HepG2 (cell line): ENCODE measurements around the gene CEACAM18. TPM values are rescaled to one million over a fixed set of nuclear protein-coding genes. Genes with fewer than 3 reads are reported as not detected.

Source experiments
- ATAC-seq: fragments of 200-7000 bp; cut with Tn5 transposase; 3 replicates; pipeline ENCODE4 v1.9.1; 2020; ENCODE audit warnings: mild to moderate bottlenecking, moderate library complexity
- BruUV-seq: library from RNA; stranded (reverse); fragments of 400-500 nt; replicated peaks from 2 replicates; lab custom pipeline; 2021; lab: Mats Ljungman, UMichigan
- CTCF ChIA-PET: fragments of 300-600 bp; formaldehyde crosslinking; extraction: SDS; loops from one replicate; lab custom pipeline; 2021; ENCODE audit warnings: low total read pairs, inconsistent platforms, low intra/inter-chr PET ratio; lab: Yijun Ruan, JAX
- POLR2A ChIA-PET: fragments of 350-600 bp; sonication (Branson Sonifier 250); formaldehyde crosslinking; loops from one replicate; lab custom pipeline; 2020; ENCODE audit warnings: antibody characterized with exemption, inconsistent platforms; lab: Yijun Ruan, JAX
- DNase-seq: peaks from one replicate; pipeline ENCODE4 v3.0.0-alpha.2; 2015; ENCODE audit warnings: low spot score
- FAIRE-seq: peaks from 3 replicates; lab custom pipeline; 2011; peaks lifted over from hg19 to GRCh38; lab: Jason Lieb, UNC
- H2AFZ ChIP-seq: one replicate; pipeline ENCODE4 v1.6.1; 2011; ENCODE audit warnings: low read length, inconsistent platforms
- H3K27ac ChIP-seq: fragments of 300-600 bp; 3 replicates; pipeline ENCODE4 v1.8.0; 2011; ENCODE audit warnings: mixed run types, mild to moderate bottlenecking, mixed read lengths, low read length, inconsistent platforms; ENCODE audit not compliant: insufficient read depth; ENCODE audit errors: extremely low read length
- H3K27me3 ChIP-seq, 2 experiments: fragments of 200-600 bp in 1 of 2; 2 replicates in 1 of 2; 3 replicates in 1 of 2; pipeline versions ENCODE4 v1.6.0 to v1.8.0; 2011; ENCODE audit warnings: low read length in 2 of 2, mild to moderate bottlenecking in 2 of 2, moderate library complexity in 2 of 2, inconsistent platforms in 1 of 2; ENCODE audit not compliant: insufficient read depth in 2 of 2, control insufficient read depth in 1 of 2
- H3K36me3 ChIP-seq, 2 experiments: fragments of 200-600 bp in 1 of 2; replicated peaks in 1 of 2; 2 replicates in 1 of 2; 3 replicates in 1 of 2; pipeline versions ENCODE4 v1.5.1 to v1.8.0; 2011; ENCODE audit warnings: low read length in 2 of 2, inconsistent platforms in 1 of 2; ENCODE audit not compliant: insufficient read depth in 2 of 2, control insufficient read depth in 1 of 2
- H3K4me1 ChIP-seq: 2 replicates; pipeline ENCODE4 v1.5.1; 2012; ENCODE audit warnings: low read length, inconsistent platforms; ENCODE audit not compliant: insufficient read depth
- H3K4me2 ChIP-seq: 2 replicates; pipeline ENCODE4 v1.6.0; 2011; ENCODE audit warnings: low read depth, low read length, inconsistent platforms
- H3K4me3 ChIP-seq, 3 experiments: fragments of 200-600 bp in 1 of 3; sonication (generic), shearing (Covaris generic) in 1 of 3; replicated peaks in 1 of 3; 2 replicates each; pipeline ENCODE4 v1.5.1; 2011 to 2016; ENCODE audit warnings: low read length in 3 of 3, inconsistent platforms in 2 of 3, low read depth in 2 of 3, mild to moderate bottlenecking in 2 of 3, control low read depth in 1 of 3, mixed read lengths in 1 of 3; ENCODE audit not compliant: insufficient read depth in 1 of 3
- H3K79me2 ChIP-seq: one replicate; pipeline ENCODE4 v1.6.1; 2011; ENCODE audit warnings: low read length, inconsistent platforms; ENCODE audit not compliant: insufficient read depth
- H3K9ac ChIP-seq: 2 replicates; pipeline ENCODE4 v1.6.0; 2011; ENCODE audit warnings: mild to moderate bottlenecking, low read depth, low read length, inconsistent platforms; ENCODE audit not compliant: insufficient read depth
- H3K9me3 ChIP-seq: 2 replicates; pipeline ENCODE4 v1.5.1; 2012; ENCODE audit warnings: mild to moderate bottlenecking, low read length
- H4K20me1 ChIP-seq: 2 replicates; pipeline ENCODE4 v1.6.0; 2011; ENCODE audit warnings: inconsistent platforms, mild to moderate bottlenecking, low read length, moderate library complexity; ENCODE audit not compliant: insufficient read depth
- EEA1 ChIP-seq: sonication (generic); formaldehyde crosslinking; IDR thresholded peaks from 2 replicates; pipeline ENCODE4 v1.5.1; 2020; ENCODE audit warnings: mild to moderate bottlenecking, missing genetic modification reagents, borderline replicate concordance
- FIP1L1 ChIP-seq: fragments of 200-400 bp; formaldehyde crosslinking; IDR thresholded peaks from 2 replicates; pipeline ENCODE4 v1.6.1; 2018; ENCODE audit warnings: low read depth, mild to moderate bottlenecking, low read length, moderate library complexity, borderline replicate concordance; ENCODE audit not compliant: insufficient read depth
- FOXK2 ChIP-seq: fragments of 450-650 bp; IDR thresholded peaks from 2 replicates; pipeline ENCODE4 v1.6.1; 2016
- KLF11 ChIP-seq: IDR thresholded peaks from 2 replicates; pipeline ENCODE4 v1.6.1; 2016; ENCODE audit warnings: missing compliant biosample characterization
- MXD4 ChIP-seq: IDR thresholded peaks from 2 replicates; pipeline ENCODE4 v1.6.1; 2016; ENCODE audit warnings: mild to moderate bottlenecking, missing biosample characterization, missing genetic modification reagents
- ZNF232 ChIP-seq: sonication (generic); formaldehyde crosslinking; IDR thresholded peaks from 2 replicates; pipeline ENCODE4 v1.4.0; 2020; ENCODE audit warnings: missing genetic modification reagents, borderline replicate concordance
- ZNF33A ChIP-seq: sonication (generic); formaldehyde crosslinking; IDR thresholded peaks from 2 replicates; pipeline ENCODE4 v1.5.1; 2020; ENCODE audit warnings: missing genetic modification reagents, mild to moderate bottlenecking, moderate library complexity, borderline replicate concordance
- ZSCAN29 ChIP-seq: sonication (generic); formaldehyde crosslinking; conservative IDR thresholded peaks from 2 replicates; pipeline ENCODE4 v1.4.0; 2020; ENCODE audit warnings: mild to moderate bottlenecking, missing genetic modification reagents
- ZSCAN30 ChIP-seq: sonication (generic); formaldehyde crosslinking; IDR thresholded peaks from 2 replicates; pipeline ENCODE4 v1.5.0; 2020; ENCODE audit warnings: mild to moderate bottlenecking, missing genetic modification reagents
- WGBS: methylation state at CpG from one replicate; pipeline ENCODE4 v1.1.6; 2017; ENCODE audit warnings: low lambda C conversion rate; 5-methylcytosine and 5-hydroxymethylcytosine counted together
- in situ Hi-C: cut with HindIII; loops from 2 replicates; pipeline ENCODE4 v1.10.0; 2017; ENCODE audit warnings: low pct_unique_long_range_greater_than_20kb; ENCODE audit not compliant: extremely low pct_ligation_motif_present
- intact Hi-C: fragments of 100-400 bp; cut with micrococcal nuclease; formaldehyde crosslinking; loops from one replicate; pipeline ENCODE4 v1.10.0; 2022; ENCODE audit not compliant: unreplicated experiment
- polyA plus RNA-seq, 8 experiments: library from polyadenylated mRNA; depleted of rRNA in 3 of 8; stranded (reverse) in 7 of 8; unstranded in 1 of 8; fragments of >200 nt; fragmentation: Illumina TruSeq in 4 of 8; extraction: Trizol in 4 of 8; gene quantifications; 2 replicates each; pipeline versions ENCODE4 v1.2.1 to v1.2.3, GENCODE V29; 2011 to 2016; ENCODE audit warnings: low read depth in 4 of 8, missing spikeins in 1 of 8, mixed read lengths in 1 of 8; ENCODE audit not compliant: insufficient read depth in 1 of 8
- total RNA-seq, 5 experiments: library from RNA; depleted of rRNA; stranded (reverse); fragments of >200 nt; fragmentation: Illumina TruSeq; extraction: Trizol; gene quantifications; 2 replicates each; pipeline ENCODE4 v1.2.3, GENCODE V29; 2016; ENCODE audit warnings: low read depth in 1 of 5
- TF ChIP-seq, protein P1 (sequence below): sonication (generic); formaldehyde crosslinking; IDR thresholded peaks from 2 replicates; pipeline ENCODE4 v1.8.1; 2023; ENCODE audit warnings: mild to moderate bottlenecking, inconsistent platforms, moderate library complexity, missing genetic modification reagents, borderline replicate concordance
- TF ChIP-seq, protein P2 (sequence below): sonication (generic); formaldehyde crosslinking; IDR thresholded peaks from 2 replicates; pipeline ENCODE4 v1.8.0; 2022; ENCODE audit warnings: mild to moderate bottlenecking, missing genetic modification reagents, moderate library complexity

The CEACAM18 gene
- total and polyA plus RNA-seq, 2 of the 13 experiments (the other 11 are each of a cell fraction or from before 2014, with no cell fraction given) = not detected

GRCh38 chr19:51503286-51503817, 25.0 kb downstream of the CEACAM18 start:
- no peak for DNase-seq
- CTCF ChIA-PET = no interaction called here
- intact Hi-C loops = no loop called here
- no peak overlapping the region for H3K4me2 ChIP-seq
- H4K20me1 ChIP-seq = no peaks in the 10 kb centered on the region
- 12% methylated on average over 5 of the region's 5 CpGs for WGBS
- no peaks in the 10 kb centered on the region for H3K36me3 ChIP-seq
- no peaks in the 10 kb centered on the region for H3K79me2 ChIP-seq
- TF ChIP-seq FIP1L1 = no peak
- TF ChIP-seq, protein P1, sequence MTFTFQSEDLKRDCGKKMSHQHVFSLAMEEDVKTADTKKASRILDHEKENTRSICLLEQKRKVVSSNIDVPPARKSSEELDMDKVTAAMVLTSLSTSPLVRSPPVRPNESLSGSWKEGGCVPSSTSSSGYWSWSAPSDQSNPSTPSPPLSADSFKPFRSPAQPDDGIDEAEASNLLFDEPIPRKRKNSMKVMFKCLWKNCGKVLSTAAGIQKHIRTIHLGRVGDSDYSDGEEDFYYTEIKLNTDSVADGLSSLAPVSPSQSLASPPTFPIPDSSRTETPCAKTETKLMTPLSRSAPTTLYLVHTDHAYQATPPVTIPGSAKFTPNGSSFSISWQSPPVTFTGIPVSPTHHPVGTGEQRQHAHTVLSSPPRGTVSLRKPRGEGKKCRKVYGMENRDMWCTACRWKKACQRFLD (CRISPR knock-in tag) = no peak
- no peak for TF ChIP-seq ZNF232 (CRISPR knock-in tag)
- no peak for TF ChIP-seq FOXK2
- TF ChIP-seq MXD4 = no peak
- TF ChIP-seq ZSCAN30 = no peak
- TF ChIP-seq, protein P2, sequence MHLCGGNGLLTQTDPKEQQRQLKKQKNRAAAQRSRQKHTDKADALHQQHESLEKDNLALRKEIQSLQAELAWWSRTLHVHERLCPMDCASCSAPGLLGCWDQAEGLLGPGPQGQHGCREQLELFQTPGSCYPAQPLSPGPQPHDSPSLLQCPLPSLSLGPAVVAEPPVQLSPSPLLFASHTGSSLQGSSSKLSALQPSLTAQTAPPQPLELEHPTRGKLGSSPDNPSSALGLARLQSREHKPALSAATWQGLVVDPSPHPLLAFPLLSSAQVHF (CRISPR knock-in tag) = no peak
- TF ChIP-seq ZSCAN29 (CRISPR knock-in tag) = no peak
- no peak for TF ChIP-seq EEA1
- no peak for TF ChIP-seq KLF11 (CRISPR knock-in tag)
- no peak for TF ChIP-seq ZNF33A
- TF ChIP-seq, all 625 proteins: peak for 0
- Histone ChIP-seq H3K4me3 (no peak overlapping the region), H3K27ac (no peak overlapping the region), H3K4me1 (no peaks in the 10 kb centered on the region), H2AFZ (no peak overlapping the region), H3K27me3 (0 out of 5 replicates have a peak, but pooled peaks cover 0 to 7% of the 10 kb centered on the region in 2 experiments), H3K9ac (no peak overlapping the region), H3K9me3 (no peaks in the 10 kb centered on the region)
- ATAC-seq = no peak
- FAIRE-seq = no peak
- in situ Hi-C loops = no loop called here
- POLR2A ChIA-PET = no interaction called here
- no TSS peak for BruUV-seq
